ENCODE measurements around the gene FRS2. TPM values are rescaled to one million over a fixed set of nuclear protein-coding genes. Genes with fewer than 3 reads are reported as not detected.

Gene FRS2
- total RNA-seq, 1 donor: 70.0 TPM

DNA sequence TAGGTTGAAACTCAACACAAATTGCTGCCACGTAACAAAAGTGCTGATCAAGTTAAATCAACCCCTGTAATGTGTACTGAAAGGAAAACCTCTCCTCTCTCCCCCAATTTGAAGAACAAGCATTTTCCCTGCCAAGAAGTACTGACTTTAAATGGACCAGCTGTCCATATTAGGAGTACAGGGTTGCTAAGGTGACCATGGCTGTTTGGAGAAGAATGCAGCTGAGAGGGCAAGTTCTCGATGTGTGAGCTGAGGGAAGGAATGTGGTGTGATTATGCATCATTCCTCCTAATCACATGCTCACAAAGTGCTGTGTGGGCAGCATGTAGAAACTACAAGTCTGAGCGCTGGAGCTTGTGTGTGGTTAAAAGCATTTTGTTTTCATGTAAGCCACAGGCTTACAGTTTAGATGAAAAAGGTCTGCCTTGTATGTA is 64.2 kb downstream of the FRS2 start:
- DNase-seq (ENCODE audit: low read depth): peak; percentile 99
- TF ChIP-seq, protein P1, sequence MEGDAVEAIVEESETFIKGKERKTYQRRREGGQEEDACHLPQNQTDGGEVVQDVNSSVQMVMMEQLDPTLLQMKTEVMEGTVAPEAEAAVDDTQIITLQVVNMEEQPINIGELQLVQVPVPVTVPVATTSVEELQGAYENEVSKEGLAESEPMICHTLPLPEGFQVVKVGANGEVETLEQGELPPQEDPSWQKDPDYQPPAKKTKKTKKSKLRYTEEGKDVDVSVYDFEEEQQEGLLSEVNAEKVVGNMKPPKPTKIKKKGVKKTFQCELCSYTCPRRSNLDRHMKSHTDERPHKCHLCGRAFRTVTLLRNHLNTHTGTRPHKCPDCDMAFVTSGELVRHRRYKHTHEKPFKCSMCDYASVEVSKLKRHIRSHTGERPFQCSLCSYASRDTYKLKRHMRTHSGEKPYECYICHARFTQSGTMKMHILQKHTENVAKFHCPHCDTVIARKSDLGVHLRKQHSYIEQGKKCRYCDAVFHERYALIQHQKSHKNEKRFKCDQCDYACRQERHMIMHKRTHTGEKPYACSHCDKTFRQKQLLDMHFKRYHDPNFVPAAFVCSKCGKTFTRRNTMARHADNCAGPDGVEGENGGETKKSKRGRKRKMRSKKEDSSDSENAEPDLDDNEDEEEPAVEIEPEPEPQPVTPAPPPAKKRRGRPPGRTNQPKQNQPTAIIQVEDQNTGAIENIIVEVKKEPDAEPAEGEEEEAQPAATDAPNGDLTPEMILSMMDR (IDR thresholded peaks at IDR 0.05; ENCODE audit: insufficient read depth, low read depth, low read length): no peak
- no peak overlapping the region for H3K4me3 ChIP-seq (ENCODE audit: low read depth, low read length)

DNA sequence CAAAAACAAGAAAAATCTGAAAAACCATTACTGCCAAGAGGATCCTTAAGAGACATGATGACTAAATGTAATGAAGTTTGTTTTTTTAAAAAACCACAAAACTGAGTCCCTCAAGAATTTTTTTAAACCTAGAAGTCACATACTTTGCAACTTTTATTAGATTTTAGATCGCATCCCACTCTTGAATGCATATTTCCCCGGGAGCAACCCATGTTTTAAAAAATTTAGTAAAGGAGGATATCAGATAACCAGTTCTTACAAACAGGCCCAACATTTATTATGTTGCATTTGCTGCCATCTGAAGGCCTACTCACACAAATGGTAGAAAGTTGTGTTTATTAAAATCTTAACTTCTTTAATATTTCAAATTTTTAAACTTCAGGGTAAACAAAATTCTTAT is 70.8 kb downstream of the FRS2 start:
- TF ChIP-seq, protein P1 (IDR thresholded peaks at IDR 0.05; ENCODE audit: insufficient read depth, low read depth, low read length): no peak
- H3K4me3 ChIP-seq (ENCODE audit: low read depth, low read length): no peak overlapping the region
- DNase-seq (ENCODE audit: low read depth): peak; percentile 74

DNA sequence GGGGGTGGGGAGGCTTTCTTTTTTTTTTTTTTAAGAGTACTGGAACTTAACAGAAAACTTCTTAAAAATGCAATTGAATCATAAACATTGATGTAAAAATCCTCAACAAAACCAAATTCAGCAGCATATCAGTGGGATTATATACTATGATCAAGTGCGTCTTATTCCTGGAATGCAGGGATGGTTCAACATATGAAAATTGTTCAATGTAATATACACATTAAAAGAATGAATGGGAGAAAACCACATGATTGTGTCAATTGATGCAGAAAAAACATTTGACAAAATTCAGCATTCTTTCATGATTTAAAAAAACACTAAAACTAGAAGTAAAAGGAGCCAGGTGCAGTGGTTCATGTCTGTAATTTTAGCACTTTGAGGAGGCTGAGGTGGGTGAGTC is 73.9 kb downstream of the FRS2 start:
- H3K4me3 ChIP-seq (ENCODE audit: low read depth, low read length): no peak overlapping the region
- TF ChIP-seq, protein P1 (IDR thresholded peaks at IDR 0.05; ENCODE audit: insufficient read depth, low read depth, low read length): no peak
- no peak for DNase-seq (ENCODE audit: low read depth)

DNA sequence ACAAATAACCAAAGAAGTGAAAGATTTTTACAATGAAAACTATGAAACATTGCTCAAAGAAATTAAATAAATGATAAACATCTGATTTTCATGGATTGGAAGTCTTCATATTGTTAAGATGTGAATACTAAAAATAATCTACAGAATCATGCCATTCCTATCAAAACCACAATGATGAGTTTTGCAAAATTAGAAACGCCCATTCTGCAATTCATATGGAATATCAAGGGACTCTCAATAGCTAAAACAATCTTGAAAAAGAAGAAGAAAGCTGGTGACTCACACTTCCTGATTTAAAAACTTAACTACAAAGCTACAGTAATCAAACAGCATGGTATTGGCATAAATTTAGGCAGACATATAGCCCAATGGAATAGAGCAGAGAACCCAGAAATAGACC is 74.9 kb downstream of the FRS2 start:
- DNase-seq (ENCODE audit: low read depth): no peak
- TF ChIP-seq, protein P1 (IDR thresholded peaks at IDR 0.05; ENCODE audit: insufficient read depth, low read depth, low read length): no peak
- no peak overlapping the region for H3K4me3 ChIP-seq (ENCODE audit: low read depth, low read length)

DNA sequence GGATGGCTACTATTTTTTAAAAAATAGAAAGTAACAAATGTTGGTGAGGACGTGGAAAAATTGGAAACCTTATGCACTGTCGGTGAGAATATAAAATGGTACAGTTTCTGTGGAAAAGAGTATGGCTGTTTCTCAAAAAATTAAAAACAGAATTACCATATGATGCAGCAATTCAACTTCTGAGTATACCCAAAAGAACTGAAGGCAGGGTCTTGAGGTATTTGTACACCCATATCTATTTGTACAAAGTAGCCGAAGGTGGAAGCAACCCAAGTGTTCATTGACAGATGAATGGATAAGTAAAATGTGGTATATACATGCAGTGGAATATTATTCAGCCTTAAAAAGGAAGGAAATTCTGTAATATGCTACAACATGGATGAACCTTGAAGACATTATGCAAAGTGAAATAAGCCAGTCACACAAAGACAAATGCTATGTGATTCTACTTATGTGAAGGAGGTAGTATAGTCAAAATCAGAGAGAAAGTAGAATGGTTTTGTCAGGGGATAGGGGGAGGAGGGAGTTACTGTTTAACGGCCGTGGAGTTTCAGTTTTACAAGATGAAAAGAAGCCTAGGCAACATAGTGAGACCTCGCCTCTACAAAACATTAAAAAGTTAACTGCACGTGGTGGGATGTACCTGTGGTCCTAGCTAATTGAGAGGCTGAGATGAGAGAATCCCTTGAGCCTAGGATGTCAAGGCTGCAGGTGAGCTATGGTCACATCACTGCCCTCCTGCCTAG is 76.7 kb downstream of the FRS2 start:
- DNase-seq (ENCODE audit: low read depth): no peak
- TF ChIP-seq, protein P1 (IDR thresholded peaks at IDR 0.05; ENCODE audit: insufficient read depth, low read depth, low read length): no peak
- no peak overlapping the region for H3K4me3 ChIP-seq (ENCODE audit: low read depth, low read length)

DNA sequence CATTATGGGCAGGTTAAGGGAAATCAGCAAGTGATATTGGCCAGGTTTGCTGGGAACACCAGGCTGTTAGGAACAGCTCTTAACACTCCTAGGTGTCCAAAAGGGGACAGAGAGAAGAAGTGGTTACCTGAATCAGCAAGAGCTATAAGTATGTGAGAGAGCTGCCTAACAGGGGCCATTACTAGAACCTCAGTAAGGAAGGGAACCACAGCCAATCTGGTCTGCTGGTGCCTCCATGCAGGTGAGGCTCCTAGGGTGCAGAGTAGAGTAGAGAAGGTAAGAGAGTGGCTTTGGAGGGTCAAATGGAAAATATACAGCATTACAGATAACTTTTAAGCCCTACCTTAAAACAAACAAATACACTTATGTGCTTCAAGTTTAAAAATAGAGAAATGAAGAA is 78.5 kb downstream of the FRS2 start:
- DNase-seq (ENCODE audit: low read depth): no peak

More for the DNA sequence above, 78.5 kb downstream of the FRS2 start:
- no peak overlapping the region for H3K4me3 ChIP-seq (ENCODE audit: low read depth, low read length)
- TF ChIP-seq, protein P1 (IDR thresholded peaks at IDR 0.05; ENCODE audit: insufficient read depth, low read depth, low read length): no peak
